NCI-H1092 (cell line): ENCODE data around the gene UBE2L6.
"Not testable (repeated sequence)": the region's sequence is repeated elsewhere in the genome, so short reads cannot be mapped to it uniquely, and the experiment has no call there.

Experiments
- DNase-seq: peaks from one replicate; lab custom pipeline; 2025; lab: John Stamatoyannopoulos, UW

Gene UBE2L6

GRCh38 chr11:57566905-57567514 is 462 bp downstream of the UBE2L6 start:
- no peak for DNase-seq

GRCh38 chr11:57566005-57566904 is 1.2 kb downstream of the UBE2L6 start:
- no peak for DNase-seq

GRCh38 chr11:57562596-57562995 is 4.9 kb downstream of the UBE2L6 start:
- no peak for DNase-seq

GRCh38 chr11:57560146-57560545 is 7.3 kb downstream of the UBE2L6 start:
- DNase-seq, result no peak

GRCh38 chr11:57556041-57556440 is 11.4 kb downstream of the UBE2L6 start:
- DNase-seq, result no peak

- no peak for DNase-seq
These were observed 12.1 kb downstream of the UBE2L6 start for GRCh38 chr11:57555393-57555792.

- DNase-seq, result no peak
These were observed 15.0 kb downstream of the UBE2L6 start for GRCh38 chr11:57552479-57552878.

- DNase-seq, result no peak
These were observed 15.5 kb downstream of the UBE2L6 start for GRCh38 chr11:57551941-57552340.

GRCh38 chr11:57549983-57550382 is 17.5 kb downstream of the UBE2L6 start:
- no peak for DNase-seq

GRCh38 chr11:57547854-57548377 is 19.6 kb downstream of the UBE2L6 start:
- DNase-seq, result no peak

- no peak for DNase-seq
These were observed 20.5 kb downstream of the UBE2L6 start for GRCh38 chr11:57546869-57547475.

GRCh38 chr11:57546451-57546850 is 21.0 kb downstream of the UBE2L6 start:
- DNase-seq, result no peak

GRCh38 chr11:57545883-57546282 is 21.6 kb downstream of the UBE2L6 start:
- no peak for DNase-seq

GRCh38 chr11:57544566-57544965 is 22.9 kb downstream of the UBE2L6 start:
- DNase-seq, result no peak

- no peak for DNase-seq
These were observed 23.9 kb downstream of the UBE2L6 start for GRCh38 chr11:57543593-57543992.

- DNase-seq, result no peak
These were observed 24.9 kb downstream of the UBE2L6 start for GRCh38 chr11:57542582-57542981.

GRCh38 chr11:57541169-57541568 is 26.3 kb downstream of the UBE2L6 start:
- DNase-seq, result no peak

- no peak for DNase-seq
These were observed 28.1 kb downstream of the UBE2L6 start for GRCh38 chr11:57539342-57539741.

- no peak for DNase-seq
These were observed 30.4 kb downstream of the UBE2L6 start, which contains the start of gene SMTNL1 for GRCh38 chr11:57536947-57537619. Gene SMTNL1, plus strand, starts transcription at chr11:57537595. Its CDS starts 5,048 bp downstream, at chr11:57542643.

GRCh38 chr11:57534449-57534848 is 33.0 kb downstream of the UBE2L6 start:
- DNase-seq, result not testable (repeated sequence)

GRCh38 chr11:57530596-57531507 is 36.6 kb downstream of the UBE2L6 start, which contains the start of gene TIMM10:
Gene TIMM10, minus strand, starts transcription at chr11:57530754. Its CDS starts 565 bp downstream, at chr11:57530189.
- peak; percentile 99 for DNase-seq
